Measurements from ENCODE around the gene FSIP1.

Gene FSIP1

DNA sequence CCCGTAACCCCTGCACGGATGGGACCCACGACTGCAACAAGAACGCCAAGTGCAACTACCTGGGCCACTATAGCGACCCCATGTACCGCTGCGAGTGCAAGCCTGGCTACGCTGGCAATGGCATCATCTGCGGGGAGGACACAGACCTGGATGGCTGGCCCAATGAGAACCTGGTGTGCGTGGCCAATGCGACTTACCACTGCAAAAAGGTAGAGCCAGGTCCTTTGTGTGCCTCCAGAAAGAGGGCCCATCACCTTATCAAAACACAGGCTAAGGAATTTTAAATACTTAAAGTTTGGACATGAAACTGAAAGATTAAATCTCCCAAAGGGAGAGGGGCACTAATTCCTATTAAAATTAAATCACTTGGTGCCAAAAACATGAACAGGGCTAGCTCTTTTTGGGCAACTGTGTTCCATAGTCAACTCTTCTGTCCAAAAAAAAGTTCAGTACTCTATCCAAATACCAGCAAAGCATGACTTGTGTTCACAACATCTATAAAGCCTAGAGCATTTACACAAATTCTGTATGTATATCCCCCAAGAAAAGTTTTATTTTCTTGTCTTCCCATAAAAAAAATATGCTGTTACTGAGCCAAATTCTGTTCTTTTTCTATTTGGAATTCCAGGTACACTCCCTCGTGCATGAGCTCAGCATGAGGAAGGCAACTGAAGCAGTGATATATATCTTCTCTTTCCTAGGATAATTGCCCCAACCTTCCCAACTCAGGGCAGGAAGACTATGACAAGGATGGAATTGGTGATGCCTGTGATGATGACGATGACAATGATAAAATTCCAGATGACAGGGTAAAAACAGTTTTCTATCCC, 192.6 kb downstream of the FSIP1 start:
- WGBS, result 96% methylated on average over 13 of the region's 13 CpGs
- no peak overlapping the region for H3K27ac ChIP-seq (ENCODE audit: low read depth, low read length)
- no peaks in the 10 kb centered on the region for H3K9me3 ChIP-seq (ENCODE audit: insufficient read depth, low read depth, low read length)
- peaks cover 100% of the 10 kb centered on the region for H3K36me3 ChIP-seq (ENCODE audit: insufficient read depth, low read length)
- no peak overlapping the region for H3K4me3 ChIP-seq (ENCODE audit: low read length)
- no peaks in the 10 kb centered on the region for H3K27me3 ChIP-seq (ENCODE audit: insufficient read depth, low read length)
- no peak overlapping the region for H3K9ac ChIP-seq (ENCODE audit: low read depth, low read length)
- H3K4me1 ChIP-seq (ENCODE audit: insufficient read depth, low read length), result no peaks in the 10 kb centered on the region

- Histone ChIP-seq H3K27me3 (ENCODE audit: insufficient read depth, low read length) (no peaks in the 10 kb centered on the region), H3K4me3 (ENCODE audit: low read length) (no peak overlapping the region), H3K36me3 (ENCODE audit: insufficient read depth, low read length) (peaks cover 100% of the 10 kb centered on the region), H3K27ac (ENCODE audit: low read depth, low read length) (no peak overlapping the region), H3K4me1 (ENCODE audit: insufficient read depth, low read length) (no peaks in the 10 kb centered on the region), H3K9me3 (ENCODE audit: insufficient read depth, low read depth, low read length) (no peaks in the 10 kb centered on the region), H3K9ac (ENCODE audit: low read depth, low read length) (no peak overlapping the region)
- WGBS, result 97% methylated on average over 14 of the region's 14 CpGs
Measured at GRCh38 chr15:39589193-39589814, 193.3 kb downstream of the FSIP1 start.

DNA sequence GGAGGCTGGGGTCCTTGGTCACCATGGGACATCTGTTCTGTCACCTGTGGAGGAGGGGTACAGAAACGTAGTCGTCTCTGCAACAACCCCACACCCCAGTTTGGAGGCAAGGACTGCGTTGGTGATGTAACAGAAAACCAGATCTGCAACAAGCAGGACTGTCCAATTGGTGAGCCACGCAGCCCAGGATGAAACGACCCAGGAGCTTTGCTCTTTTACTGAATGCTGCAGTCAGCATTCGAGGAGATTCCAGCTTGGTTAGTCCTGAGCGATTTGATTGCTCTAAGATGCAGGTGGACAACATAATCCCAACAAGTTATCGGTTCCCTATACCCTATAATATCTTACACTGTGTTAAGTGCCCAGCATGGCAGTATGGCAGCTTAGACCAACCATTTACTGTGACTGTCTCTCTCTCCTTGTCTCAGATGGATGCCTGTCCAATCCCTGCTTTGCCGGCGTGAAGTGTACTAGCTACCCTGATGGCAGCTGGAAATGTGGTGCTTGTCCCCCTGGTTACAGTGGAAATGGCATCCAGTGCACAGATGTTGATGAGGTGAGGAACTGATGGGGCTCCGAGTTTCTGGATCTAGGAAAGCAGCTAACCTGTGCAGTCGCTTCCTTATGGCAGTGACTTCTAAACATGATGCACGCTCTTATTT, 194.0 kb downstream of the FSIP1 start:
- no peak overlapping the region for H3K4me3 ChIP-seq (ENCODE audit: low read length)
- H3K4me1 ChIP-seq (ENCODE audit: insufficient read depth, low read length), result no peaks in the 10 kb centered on the region
- H3K9ac ChIP-seq (ENCODE audit: low read depth, low read length), result no peak overlapping the region
- no peak overlapping the region for H3K27ac ChIP-seq (ENCODE audit: low read depth, low read length)
- peaks cover 100% of the 10 kb centered on the region for H3K36me3 ChIP-seq (ENCODE audit: insufficient read depth, low read length)
- WGBS, result 95% methylated on average over 13 of the region's 13 CpGs
- H3K27me3 ChIP-seq (ENCODE audit: insufficient read depth, low read length), result no peaks in the 10 kb centered on the region
- H3K9me3 ChIP-seq (ENCODE audit: insufficient read depth, low read depth, low read length), result no peaks in the 10 kb centered on the region

GRCh38 chr15:39587731-39588530, 194.7 kb downstream of the FSIP1 start:
- Histone ChIP-seq H3K9ac (ENCODE audit: low read depth, low read length) (no peak overlapping the region), H3K36me3 (ENCODE audit: insufficient read depth, low read length) (peaks cover 100% of the 10 kb centered on the region), H3K4me3 (ENCODE audit: low read length) (no peak overlapping the region), H3K4me1 (ENCODE audit: insufficient read depth, low read length) (peaks cover 3% of the 10 kb centered on the region; the same call in 1 of the 2 replicates), H3K27ac (ENCODE audit: low read depth, low read length) (no peak overlapping the region), H3K27me3 (ENCODE audit: insufficient read depth, low read length) (no peaks in the 10 kb centered on the region), H3K9me3 (ENCODE audit: insufficient read depth, low read depth, low read length) (no peaks in the 10 kb centered on the region)
- 90% methylated on average over 13 of the region's 13 CpGs for WGBS

GRCh38 chr15:39587096-39587721, 195.4 kb downstream of the FSIP1 start:
- H3K36me3 ChIP-seq (ENCODE audit: insufficient read depth, low read length), result peaks cover 100% of the 10 kb centered on the region
- WGBS, result 93% methylated on average over 16 of the region's 17 CpGs
- no peaks in the 10 kb centered on the region for H3K9me3 ChIP-seq (ENCODE audit: insufficient read depth, low read depth, low read length)
- H3K9ac ChIP-seq (ENCODE audit: low read depth, low read length), result no peak overlapping the region
- H3K4me1 ChIP-seq (ENCODE audit: insufficient read depth, low read length), result peaks cover 11% of the 10 kb centered on the region; the same call in 1 of the 2 replicates
- H3K4me3 ChIP-seq (ENCODE audit: low read length), result no peak overlapping the region
- H3K27ac ChIP-seq (ENCODE audit: low read depth, low read length), result no peak overlapping the region
- no peaks in the 10 kb centered on the region for H3K27me3 ChIP-seq (ENCODE audit: insufficient read depth, low read length)

DNA sequence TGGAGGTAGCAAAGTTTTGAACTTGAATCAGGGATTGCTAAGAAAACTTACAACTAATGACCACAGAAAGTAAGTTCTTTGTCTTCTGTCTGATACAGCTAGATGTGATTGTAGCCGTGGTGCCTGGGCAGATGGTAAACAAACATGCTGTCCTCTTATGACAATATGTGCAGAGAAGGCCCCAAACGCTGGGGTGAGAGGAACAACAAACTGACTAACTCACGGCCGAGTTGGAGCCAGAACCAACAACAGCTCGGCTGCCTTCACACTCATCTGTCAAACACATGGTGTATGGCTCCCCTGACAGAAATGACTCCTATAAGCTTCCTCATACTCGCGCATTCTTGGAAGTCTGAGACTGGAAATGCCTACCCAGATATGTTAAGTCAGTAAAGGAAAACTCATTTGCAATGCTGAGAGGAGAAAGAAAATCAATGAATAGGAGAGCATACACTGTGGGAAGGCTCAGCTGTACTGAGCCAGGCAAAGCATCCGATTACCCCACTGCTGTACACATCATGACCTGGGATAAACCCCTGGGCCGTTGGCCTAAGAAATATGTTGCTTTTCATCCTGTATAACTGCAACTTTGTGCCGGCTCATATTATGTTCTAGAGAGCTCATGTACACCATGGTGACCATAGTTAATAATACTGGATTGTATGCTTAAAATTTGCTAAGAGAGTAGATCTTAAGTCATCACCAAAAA, 196.1 kb downstream of the FSIP1 start:
- H3K9me3 ChIP-seq (ENCODE audit: insufficient read depth, low read depth, low read length), result no peaks in the 10 kb centered on the region
- no peak overlapping the region for H3K27ac ChIP-seq (ENCODE audit: low read depth, low read length)
- 97% methylated on average over 10 of the region's 10 CpGs for WGBS
- H3K4me3 ChIP-seq (ENCODE audit: low read length), result no peak overlapping the region
- peaks cover 95% of the 10 kb centered on the region for H3K36me3 ChIP-seq (ENCODE audit: insufficient read depth, low read length)
- H3K27me3 ChIP-seq (ENCODE audit: insufficient read depth, low read length), result no peaks in the 10 kb centered on the region
- no peak overlapping the region for H3K9ac ChIP-seq (ENCODE audit: low read depth, low read length)
- peaks cover 15% of the 10 kb centered on the region; the same call in 1 of the 2 replicates for H3K4me1 ChIP-seq (ENCODE audit: insufficient read depth, low read length)

- WGBS, result 95% methylated on average over 4 of the region's 4 CpGs
- Histone ChIP-seq H3K27ac (ENCODE audit: low read depth, low read length) (no peak overlapping the region), H3K4me3 (ENCODE audit: low read length) (no peak overlapping the region), H3K36me3 (ENCODE audit: insufficient read depth, low read length) (peaks cover 89% of the 10 kb centered on the region), H3K27me3 (ENCODE audit: insufficient read depth, low read length) (no peaks in the 10 kb centered on the region), H3K9ac (ENCODE audit: low read depth, low read length) (no peak overlapping the region), H3K9me3 (ENCODE audit: insufficient read depth, low read depth, low read length) (no peaks in the 10 kb centered on the region), H3K4me1 (ENCODE audit: insufficient read depth, low read length) (peaks cover 15% of the 10 kb centered on the region; the same call in 1 of the 2 replicates)
Measured at GRCh38 chr15:39585871-39586301, 196.8 kb downstream of the FSIP1 start.

GRCh38 chr15:39585389-39585841, 197.2 kb downstream of the FSIP1 start:
- no peak overlapping the region for H3K4me3 ChIP-seq (ENCODE audit: low read length)
- H3K27me3 ChIP-seq (ENCODE audit: insufficient read depth, low read length), result no peaks in the 10 kb centered on the region
- 97% methylated on average over 4 of the region's 4 CpGs for WGBS

DNA sequence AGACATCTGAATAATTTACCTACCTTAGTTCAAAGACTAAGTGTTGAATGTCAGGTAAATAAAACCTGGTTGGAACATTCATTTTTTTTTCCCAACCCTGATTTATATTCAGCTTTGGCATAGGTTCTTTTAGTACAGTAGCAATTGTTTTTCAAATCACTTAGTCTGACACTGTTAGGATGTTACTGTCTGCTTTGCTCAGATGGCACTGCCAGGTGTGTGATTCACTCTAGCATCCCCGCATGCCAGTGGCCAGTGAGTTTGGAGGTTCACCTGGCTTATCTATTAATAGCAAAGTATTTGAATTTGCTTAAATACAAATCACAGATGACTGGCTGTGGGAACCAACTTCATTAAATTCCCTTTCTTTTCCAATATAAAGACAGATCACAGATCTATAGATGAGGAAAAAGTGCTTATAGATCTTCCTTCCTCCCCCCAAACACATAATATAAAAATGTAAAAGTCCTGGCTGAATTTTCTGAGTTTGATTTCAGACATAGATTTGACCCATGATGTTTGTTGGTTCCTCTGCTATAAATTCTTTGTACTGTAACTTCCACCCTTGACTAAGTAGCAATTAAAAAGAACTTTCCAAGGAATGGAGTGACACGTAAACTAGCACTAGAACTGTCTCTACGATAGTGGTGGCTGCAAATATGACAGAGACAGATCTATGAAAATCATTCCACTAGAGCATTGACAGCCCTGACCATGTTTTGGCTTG, 197.8 kb downstream of the FSIP1 start:
- WGBS, result 97% methylated on average over 3 of the region's 3 CpGs
- Histone ChIP-seq H3K27me3 (ENCODE audit: insufficient read depth, low read length) (no peaks in the 10 kb centered on the region), H3K4me3 (ENCODE audit: low read length) (no peak overlapping the region), H3K4me1 (ENCODE audit: insufficient read depth, low read length) (peaks cover 18% of the 10 kb centered on the region; the same call in 1 of the 2 replicates), H3K36me3 (ENCODE audit: insufficient read depth, low read length) (peaks cover 78% of the 10 kb centered on the region), H3K27ac (ENCODE audit: low read depth, low read length) (no peak overlapping the region), H3K9ac (ENCODE audit: low read depth, low read length) (no peak overlapping the region), H3K9me3 (ENCODE audit: insufficient read depth, low read depth, low read length) (no peaks in the 10 kb centered on the region)

More at GRCh38 chr15:39585389-39585841, 197.2 kb downstream of the FSIP1 start:
- Histone ChIP-seq H3K36me3 (ENCODE audit: insufficient read depth, low read length) (peaks cover 84% of the 10 kb centered on the region), H3K27ac (ENCODE audit: low read depth, low read length) (no peak overlapping the region), H3K4me1 (ENCODE audit: insufficient read depth, low read length) (peaks cover 15% of the 10 kb centered on the region; the same call in 1 of the 2 replicates), H3K9ac (ENCODE audit: low read depth, low read length) (no peak overlapping the region), H3K9me3 (ENCODE audit: insufficient read depth, low read depth, low read length) (no peaks in the 10 kb centered on the region)
